PC-3 (cell line): Measurements from ENCODE around the gene MEG3. TPM values are rescaled to one million over a fixed set of nuclear protein-coding genes. Genes with fewer than 3 reads are reported as not detected.

Experiments used
- ATAC-seq: fragments of 200-7000 bp; cut with Tn5 transposase; 2 replicates; pipeline ENCODE4 v1.9.1; 2020; ENCODE audit warnings: mild to moderate bottlenecking, moderate library complexity
- BruUV-seq: library from RNA; stranded (reverse); fragments of 400-500 nt; replicated peaks from 2 replicates; lab custom pipeline; 2021; lab: Mats Ljungman, UMichigan
- CTCF ChIA-PET: fragments of 300-600 bp; sonication (Branson Sonifier 250); formaldehyde crosslinking; loops from one replicate; lab custom pipeline; 2022; ENCODE audit warnings: antibody characterized with exemption; lab: Charles Lee
- POLR2A ChIA-PET: fragments of 300-600 bp; sonication (Branson Sonifier 250); formaldehyde crosslinking; loops from one replicate; lab custom pipeline; 2022; ENCODE audit warnings: antibody characterized with exemption; ENCODE audit not compliant: unreplicated experiment; lab: Charles Lee
- DNase-seq: peaks from one replicate; pipeline ENCODE4 v3.0.0-alpha.2; 2015
- H2AFZ ChIP-seq: fragments of 300-600 bp; sonication (generic); 2 replicates; pipeline ENCODE4 v1.6.0; 2016; ENCODE audit warnings: antibody characterized with exemption, low read length
- H3F3A ChIP-seq: fragments of 300-600 bp; sonication (generic); one replicate; pipeline ENCODE4 v1.6.0; 2017; ENCODE audit warnings: antibody characterized with exemption, low read length, control low read depth, mild to moderate bottlenecking; ENCODE audit not compliant: unreplicated experiment
- H3K27ac ChIP-seq: fragments of 300-600 bp; sonication (generic); 2 replicates; pipeline ENCODE4 v1.5.1; 2016; ENCODE audit warnings: mild to moderate bottlenecking, low read length
- H3K27me3 ChIP-seq: fragments of 300-600 bp; sonication (generic); 2 replicates; pipeline ENCODE4 v1.6.1; 2016; ENCODE audit warnings: low read length, mixed read lengths
- H3K36me3 ChIP-seq: fragments of 300-600 bp; sonication (generic); 2 replicates; pipeline ENCODE4 v1.6.1; 2016; ENCODE audit warnings: low read depth, mixed run types, low read length, mixed read lengths
- H3K4me1 ChIP-seq: fragments of 300-600 bp; sonication (generic); 2 replicates; pipeline ENCODE4 v1.5.1; 2016; ENCODE audit warnings: low read length; ENCODE audit not compliant: insufficient read depth
- H3K4me2 ChIP-seq: fragments of 300-600 bp; sonication (generic); 2 replicates; pipeline ENCODE4 v1.6.0; 2016; ENCODE audit warnings: low read length
- H3K4me3 ChIP-seq: fragments of 300-600 bp; sonication (generic); 2 replicates; pipeline ENCODE4 v1.5.1; 2016; ENCODE audit warnings: mild to moderate bottlenecking, low read length, mixed read lengths
- H3K79me2 ChIP-seq: fragments of 300-600 bp; sonication (generic); 2 replicates; pipeline ENCODE4 v1.6.1; 2017; ENCODE audit warnings: low read length, mixed read lengths
- H3K9ac ChIP-seq: fragments of 300-600 bp; sonication (generic); 2 replicates; pipeline ENCODE4 v1.6.0; 2016; ENCODE audit warnings: mild to moderate bottlenecking, low read length
- H3K9me2 ChIP-seq: fragments of 300-600 bp; sonication (generic); replicated peaks from 2 replicates; pipeline ENCODE4 v1.6.1; 2016; ENCODE audit warnings: mixed run types, low read length, mixed read lengths
- H3K9me3 ChIP-seq: fragments of 300-600 bp; sonication (generic); 2 replicates; pipeline ENCODE4 v1.6.1; 2016; ENCODE audit warnings: low read length, mixed read lengths
- H4K20me1 ChIP-seq: fragments of 300-600 bp; sonication (generic); 2 replicates; pipeline ENCODE4 v1.6.1; 2016; ENCODE audit warnings: low read length, mixed read lengths
- EZH2 ChIP-seq: fragments of 300-600 bp; sonication (generic); IDR thresholded peaks from one replicate; pipeline ENCODE4 v1.6.1; 2017; ENCODE audit warnings: antibody characterized with exemption, mild to moderate bottlenecking, low read length; ENCODE audit not compliant: unreplicated experiment
- EZH2phosphoT487 ChIP-seq: fragments of 300-600 bp; sonication (generic); IDR thresholded peaks from 2 replicates; pipeline ENCODE4 v1.6.1; 2018; ENCODE audit warnings: mild to moderate bottlenecking, antibody characterized with exemption, low read length, borderline replicate concordance
- intact Hi-C: fragments of 100-400 bp; cut with micrococcal nuclease; formaldehyde crosslinking; loops from 2 replicates; pipeline ENCODE4 v1.9.0; 2023
- total RNA-seq: library from RNA; depleted of rRNA; stranded (reverse); fragments of >200 nt; gene quantifications from 2 replicates; pipeline ENCODE4 v1.2.3, GENCODE V29; 2014
- TF ChIP-seq, protein P1 (sequence below): fragments of 300-600 bp; sonication (generic); conservative IDR thresholded peaks from 2 replicates; pipeline ENCODE4 v1.5.1; 2017; ENCODE audit warnings: antibody characterized with exemption, low read depth, mild to moderate bottlenecking, low read length

The MEG3 gene
- total RNA-seq, 1 experiment from 2014 or later: not detected

DNA sequence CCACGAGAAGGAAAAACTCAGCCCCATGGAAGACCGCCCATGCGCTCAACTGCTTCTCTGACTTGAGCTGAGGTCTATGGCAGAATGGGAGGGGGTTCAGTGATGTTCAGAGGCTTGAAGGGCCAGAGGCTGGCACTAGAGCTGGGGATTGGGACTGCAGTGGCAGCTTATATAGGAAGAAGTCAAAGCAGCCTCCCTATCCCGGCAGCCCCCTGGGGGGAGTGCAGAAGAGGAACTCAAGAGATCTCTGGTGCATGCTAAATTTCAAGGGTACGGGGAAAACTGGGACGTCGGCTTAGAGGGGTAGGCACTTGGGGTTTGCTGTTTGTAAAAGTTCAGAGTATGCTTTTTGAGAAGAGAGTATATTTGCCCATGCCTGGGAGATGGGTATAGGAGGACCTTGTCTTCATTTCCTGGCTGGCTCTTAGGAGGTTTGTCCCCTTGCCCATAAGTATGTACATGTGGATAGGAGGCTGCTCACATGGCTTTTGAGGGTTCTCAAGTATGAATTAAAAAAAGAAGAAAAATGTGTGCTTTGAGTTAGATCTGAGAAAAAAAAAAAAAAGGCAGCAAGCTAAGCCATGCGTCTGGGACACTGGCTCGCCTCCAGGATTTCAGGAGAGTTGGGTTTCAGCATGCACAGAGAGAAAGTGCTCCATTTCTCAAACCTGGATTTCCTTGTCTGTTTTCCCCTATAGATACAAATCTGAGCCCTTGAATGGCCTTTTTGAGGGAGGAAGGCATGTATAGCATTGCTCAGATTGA is 3.2 kb upstream of the MEG3 start:
- Histone ChIP-seq H3K4me3 (no peak overlapping the region), H3F3A (no peaks in the 10 kb centered on the region), H3K79me2 (no peaks in the 10 kb centered on the region), H3K9me2 (no peaks in the 10 kb centered on the region), H3K27me3 (no peaks in the 10 kb centered on the region), H4K20me1 (no peaks in the 10 kb centered on the region), H3K9me3 (no peaks in the 10 kb centered on the region), H2AFZ (no peak overlapping the region), H3K4me1 (no peaks in the 10 kb centered on the region), H3K9ac (no peak overlapping the region), H3K27ac (no peak overlapping the region), H3K4me2 (no peak overlapping the region), H3K36me3 (no peaks in the 10 kb centered on the region)
- no TSS peak for BruUV-seq
- ChIA-PET CTCF (no interaction called here), POLR2A (no interaction called here)
- intact Hi-C loops: no loop called here
- no peak for ATAC-seq
- TF ChIP-seq, protein P1, sequence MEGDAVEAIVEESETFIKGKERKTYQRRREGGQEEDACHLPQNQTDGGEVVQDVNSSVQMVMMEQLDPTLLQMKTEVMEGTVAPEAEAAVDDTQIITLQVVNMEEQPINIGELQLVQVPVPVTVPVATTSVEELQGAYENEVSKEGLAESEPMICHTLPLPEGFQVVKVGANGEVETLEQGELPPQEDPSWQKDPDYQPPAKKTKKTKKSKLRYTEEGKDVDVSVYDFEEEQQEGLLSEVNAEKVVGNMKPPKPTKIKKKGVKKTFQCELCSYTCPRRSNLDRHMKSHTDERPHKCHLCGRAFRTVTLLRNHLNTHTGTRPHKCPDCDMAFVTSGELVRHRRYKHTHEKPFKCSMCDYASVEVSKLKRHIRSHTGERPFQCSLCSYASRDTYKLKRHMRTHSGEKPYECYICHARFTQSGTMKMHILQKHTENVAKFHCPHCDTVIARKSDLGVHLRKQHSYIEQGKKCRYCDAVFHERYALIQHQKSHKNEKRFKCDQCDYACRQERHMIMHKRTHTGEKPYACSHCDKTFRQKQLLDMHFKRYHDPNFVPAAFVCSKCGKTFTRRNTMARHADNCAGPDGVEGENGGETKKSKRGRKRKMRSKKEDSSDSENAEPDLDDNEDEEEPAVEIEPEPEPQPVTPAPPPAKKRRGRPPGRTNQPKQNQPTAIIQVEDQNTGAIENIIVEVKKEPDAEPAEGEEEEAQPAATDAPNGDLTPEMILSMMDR: no peak
- TF ChIP-seq EZH2 (no peak), EZH2phosphoT487 (no peak)
- DNase-seq: no peak

DNA sequence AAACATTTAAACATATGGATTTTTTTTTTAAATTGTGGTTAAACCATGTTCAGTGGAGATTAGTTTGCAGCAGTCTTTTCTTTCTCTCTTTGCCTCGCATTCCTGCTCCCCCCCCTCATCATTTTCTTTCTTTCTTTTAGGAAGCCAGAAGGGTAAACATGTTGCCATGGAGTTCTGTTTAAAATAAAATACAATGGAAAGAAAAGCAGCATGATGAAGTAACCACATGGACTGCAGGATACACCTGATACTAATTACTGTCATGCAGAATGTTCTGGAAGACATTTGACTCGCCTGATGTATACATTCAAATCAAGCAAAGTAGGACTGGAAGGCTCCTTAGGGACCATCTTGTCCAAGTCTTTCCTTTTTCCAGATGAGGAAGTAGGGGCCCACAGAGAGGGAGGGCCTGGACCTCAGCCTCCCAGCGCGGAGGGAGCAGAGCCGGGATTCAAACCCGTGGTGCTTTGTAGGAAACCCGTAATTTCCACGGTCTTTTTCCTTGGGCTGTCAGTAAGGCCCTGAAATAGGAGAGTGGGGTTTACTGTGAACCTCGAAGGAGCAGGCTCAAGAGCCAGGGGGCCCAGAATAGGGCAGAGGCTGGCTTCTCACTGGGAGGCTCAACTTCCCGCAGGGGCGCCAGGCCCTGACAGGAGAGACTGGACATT is 2.4 kb upstream of the MEG3 start:
- Histone ChIP-seq H3K79me2 (no peaks in the 10 kb centered on the region), H3F3A (no peaks in the 10 kb centered on the region), H3K9ac (no peak overlapping the region), H3K4me2 (no peak overlapping the region), H3K9me3 (no peaks in the 10 kb centered on the region), H3K27ac (no peak overlapping the region), H3K4me1 (no peaks in the 10 kb centered on the region), H2AFZ (no peak overlapping the region), H4K20me1 (no peaks in the 10 kb centered on the region), H3K4me3 (no peak overlapping the region), H3K36me3 (no peaks in the 10 kb centered on the region), H3K9me2 (no peaks in the 10 kb centered on the region), H3K27me3 (no peaks in the 10 kb centered on the region)
- no TSS peak for BruUV-seq
- DNase-seq: no peak
- intact Hi-C loops: no loop called here
- CTCF ChIA-PET: no interaction called here
- no peak for ATAC-seq
- POLR2A ChIA-PET: no interaction called here
- no peak for TF ChIP-seq EZH2
- TF ChIP-seq, protein P1: no peak
- TF ChIP-seq EZH2phosphoT487: no peak

DNA sequence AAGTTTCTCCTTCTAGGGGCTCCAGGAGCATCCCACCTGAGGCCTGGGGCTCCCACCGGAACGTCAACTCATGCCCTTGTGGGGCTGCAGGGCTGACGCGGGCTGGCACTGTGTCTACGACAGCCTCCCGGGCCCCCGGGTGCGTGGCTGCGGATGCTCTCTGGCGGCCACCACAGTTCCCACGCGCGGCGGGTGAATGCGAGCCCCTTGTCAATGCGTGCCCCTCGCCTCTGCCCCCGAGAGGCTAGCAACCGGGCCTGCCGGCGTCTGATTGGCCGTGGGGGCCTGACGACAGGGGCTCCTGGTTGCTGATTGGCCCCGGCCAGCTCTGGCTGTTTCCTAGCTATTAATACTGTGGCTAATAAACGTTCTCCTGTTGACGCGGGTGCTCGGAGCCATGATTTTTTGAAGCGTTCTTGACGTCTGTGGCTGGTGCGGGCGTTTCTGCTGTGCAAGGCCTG is 1.8 kb upstream of the MEG3 start:
- ATAC-seq (no peak), DNase-seq (no peak)
- Histone ChIP-seq H3K4me1 (no peaks in the 10 kb centered on the region), H3K4me2 (no peak overlapping the region), H4K20me1 (no peaks in the 10 kb centered on the region), H3K4me3 (no peak overlapping the region), H3K36me3 (no peaks in the 10 kb centered on the region), H3K9me2 (no peaks in the 10 kb centered on the region), H2AFZ (no peak overlapping the region), H3K79me2 (no peaks in the 10 kb centered on the region), H3K9me3 (no peaks in the 10 kb centered on the region), H3F3A (no peaks in the 10 kb centered on the region), H3K27me3 (no peaks in the 10 kb centered on the region), H3K9ac (no peak overlapping the region), H3K27ac (no peak overlapping the region)
- POLR2A ChIA-PET: no interaction called here
- no TSS peak for BruUV-seq
- intact Hi-C loops: no loop called here
- CTCF ChIA-PET: no interaction called here
- TF ChIP-seq EZH2phosphoT487: no peak
- no peak for TF ChIP-seq EZH2
- TF ChIP-seq, protein P1: no peak
